ENCODE measurements around the gene FAM169A.

DNA sequence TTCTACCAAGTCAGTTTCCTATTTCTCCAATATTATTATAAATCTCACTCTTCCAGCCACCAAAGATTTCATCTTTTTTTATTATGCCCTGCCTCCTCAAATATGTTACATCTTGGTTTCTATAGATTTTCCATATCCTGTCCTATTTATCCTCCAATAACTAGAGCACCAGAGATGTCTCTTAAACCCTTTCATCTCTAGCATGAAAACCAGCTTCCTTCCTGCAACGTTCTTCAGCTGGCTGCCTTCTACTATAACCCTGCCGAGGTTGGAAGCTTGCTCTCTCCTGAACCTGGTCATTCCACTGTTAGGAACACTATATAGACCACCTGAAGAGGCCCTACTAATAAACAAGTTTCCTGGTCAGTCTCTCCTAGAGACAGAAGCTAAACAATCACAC is 27.9 kb downstream of the FAM169A start:
- TF ChIP-seq, protein P1, sequence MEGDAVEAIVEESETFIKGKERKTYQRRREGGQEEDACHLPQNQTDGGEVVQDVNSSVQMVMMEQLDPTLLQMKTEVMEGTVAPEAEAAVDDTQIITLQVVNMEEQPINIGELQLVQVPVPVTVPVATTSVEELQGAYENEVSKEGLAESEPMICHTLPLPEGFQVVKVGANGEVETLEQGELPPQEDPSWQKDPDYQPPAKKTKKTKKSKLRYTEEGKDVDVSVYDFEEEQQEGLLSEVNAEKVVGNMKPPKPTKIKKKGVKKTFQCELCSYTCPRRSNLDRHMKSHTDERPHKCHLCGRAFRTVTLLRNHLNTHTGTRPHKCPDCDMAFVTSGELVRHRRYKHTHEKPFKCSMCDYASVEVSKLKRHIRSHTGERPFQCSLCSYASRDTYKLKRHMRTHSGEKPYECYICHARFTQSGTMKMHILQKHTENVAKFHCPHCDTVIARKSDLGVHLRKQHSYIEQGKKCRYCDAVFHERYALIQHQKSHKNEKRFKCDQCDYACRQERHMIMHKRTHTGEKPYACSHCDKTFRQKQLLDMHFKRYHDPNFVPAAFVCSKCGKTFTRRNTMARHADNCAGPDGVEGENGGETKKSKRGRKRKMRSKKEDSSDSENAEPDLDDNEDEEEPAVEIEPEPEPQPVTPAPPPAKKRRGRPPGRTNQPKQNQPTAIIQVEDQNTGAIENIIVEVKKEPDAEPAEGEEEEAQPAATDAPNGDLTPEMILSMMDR (IDR thresholded peaks at IDR 0.05 in 4 of 5, conservative IDR thresholded peaks at IDR 0.05 in 1 of 5) = no peak
- no peak for TF ChIP-seq POLR2A (IDR thresholded peaks at IDR 0.05)

All from gastrocnemius medialis (tissue), 4 donors.